Trophoblast cell (in vitro differentiated cells and primary cell): ENCODE measurements around the gene CCDC63.

Experiments used
- DNase-seq, 2 donors: peaks; one replicate each; pipeline ENCODE4 v3.0.0-alpha.2; 2016
- H2AFZ ChIP-seq: 2 replicates; pipeline ENCODE4 v1.6.1; 2013; ENCODE audit warnings: low read length, moderate library complexity, mild to moderate bottlenecking; ENCODE audit not compliant: insufficient read depth, poor library complexity
- H2AK5ac ChIP-seq: 2 replicates; pipeline ENCODE4 v1.6.1; 2013; ENCODE audit warnings: mild to moderate bottlenecking, low read length
- H2BK120ac ChIP-seq: 2 replicates; pipeline ENCODE4 v1.6.1; 2013; ENCODE audit warnings: low read length, mild to moderate bottlenecking, moderate library complexity; ENCODE audit not compliant: insufficient read depth, poor library complexity
- H2BK12ac ChIP-seq: 2 replicates; pipeline ENCODE4 v1.6.1; 2013; ENCODE audit warnings: mild to moderate bottlenecking, low read length, moderate library complexity
- H2BK5ac ChIP-seq: 2 replicates; pipeline ENCODE4 v1.6.1; 2013; ENCODE audit warnings: low read length, low read depth, moderate library complexity, mild to moderate bottlenecking; ENCODE audit not compliant: poor library complexity
- H3K14ac ChIP-seq: 2 replicates; pipeline ENCODE4 v1.6.1; 2013; ENCODE audit warnings: mild to moderate bottlenecking, low read length
- H3K18ac ChIP-seq: 2 replicates; pipeline ENCODE4 v1.6.1; 2013; ENCODE audit warnings: mild to moderate bottlenecking, low read length
- H3K23ac ChIP-seq: 2 replicates; pipeline ENCODE4 v1.6.1; 2013; ENCODE audit warnings: low read length
- H3K27ac ChIP-seq: 2 replicates; pipeline ENCODE4 v1.5.1; 2013; ENCODE audit warnings: low read depth, mild to moderate bottlenecking, inconsistent platforms, low read length, moderate library complexity
- H3K27me3 ChIP-seq: 2 replicates; pipeline ENCODE4 v1.6.1; 2013; ENCODE audit warnings: inconsistent platforms, mild to moderate bottlenecking, low read length, moderate library complexity; ENCODE audit not compliant: insufficient read depth
- H3K36me3 ChIP-seq, 2 experiments: 1 replicate in 1 of 2; 2 replicates in 1 of 2; pipeline ENCODE4 v1.6.1; 2013; ENCODE audit warnings: low read length in 2 of 2, mild to moderate bottlenecking in 2 of 2, moderate library complexity in 1 of 2; ENCODE audit not compliant: insufficient read depth in 2 of 2, control insufficient read depth in 1 of 2
- H3K4ac ChIP-seq: 2 replicates; pipeline ENCODE4 v1.6.1; 2013; ENCODE audit warnings: low read depth, mild to moderate bottlenecking, low read length, moderate library complexity
- H3K4me1 ChIP-seq, 2 experiments: 1 replicate in 1 of 2; 2 replicates in 1 of 2; pipeline ENCODE4 v1.6.1; 2013; ENCODE audit warnings: low read length in 2 of 2, mild to moderate bottlenecking in 2 of 2, moderate library complexity in 1 of 2; ENCODE audit not compliant: insufficient read depth in 2 of 2, control insufficient read depth in 1 of 2
- H3K4me2 ChIP-seq: 2 replicates; pipeline ENCODE4 v1.6.1; 2013; ENCODE audit warnings: inconsistent platforms, mild to moderate bottlenecking, low read length, moderate library complexity
- H3K4me3 ChIP-seq: 2 replicates; pipeline ENCODE4 v1.5.1; 2013; ENCODE audit warnings: mild to moderate bottlenecking, low read depth, low read length, inconsistent platforms
- H3K79me1 ChIP-seq: one replicate; pipeline ENCODE4 v1.6.1; 2013; ENCODE audit warnings: low read length
- H3K79me2 ChIP-seq: 2 replicates; pipeline ENCODE4 v1.6.1; 2013; ENCODE audit warnings: low read length, mild to moderate bottlenecking; ENCODE audit not compliant: control insufficient read depth, insufficient read depth, poor library complexity
- H3K9ac ChIP-seq: 2 replicates; pipeline ENCODE4 v1.6.1; 2013; ENCODE audit warnings: mild to moderate bottlenecking, low read length
- H3K9me3 ChIP-seq: 2 replicates; pipeline ENCODE4 v1.6.1; 2013; ENCODE audit warnings: low read depth, mild to moderate bottlenecking, control low read depth, inconsistent platforms, low read length; ENCODE audit not compliant: insufficient read depth
- H4K12ac ChIP-seq: 2 replicates; pipeline ENCODE4 v1.6.1; 2013; ENCODE audit warnings: low read depth, mild to moderate bottlenecking, low read length, moderate library complexity
- H4K8ac ChIP-seq: 2 replicates; pipeline ENCODE4 v1.6.1; 2013; ENCODE audit warnings: low read depth, mild to moderate bottlenecking, low read length, moderate library complexity
- H4K91ac ChIP-seq: one replicate; pipeline ENCODE4 v1.6.1; 2013; ENCODE audit warnings: low read depth, mild to moderate bottlenecking, low read length, moderate library complexity
- WGBS: extraction: QIAGEN DNeasy Blood & Tissue Kit; methylation state at CpG from one replicate; pipeline ENCODE4 v1.1.7; 2013; ENCODE audit warnings: missing lambda C conversion rate; ENCODE audit not compliant: insufficient read length, insufficient coverage; ENCODE audit errors: extremely low coverage; 5-methylcytosine and 5-hydroxymethylcytosine counted together

CCDC63 gene

GRCh38 chr12:110850762-110851161, 4.0 kb downstream of the CCDC63 start:
- Histone ChIP-seq H4K8ac (no peak overlapping the region), H3K79me2 (no peaks in the 10 kb centered on the region), H3K23ac (no peak overlapping the region), H3K4me2 (no peak overlapping the region), H3K14ac (no peak overlapping the region), H3K27ac (no peak overlapping the region), H2AFZ (no peak overlapping the region), H3K4me1 (peaks cover 0 to 3% of the 10 kb centered on the region in 2 experiments), H3K9me3 (no peaks in the 10 kb centered on the region), H3K79me1 (no peaks in the 10 kb centered on the region), H3K4me3 (no peak overlapping the region), H3K36me3 (no peaks in the 10 kb centered on the region), H2BK5ac (no peak overlapping the region), H3K27me3 (no peaks in the 10 kb centered on the region), H3K4ac (no peak overlapping the region), H3K18ac (no peak overlapping the region), H2BK12ac (no peak overlapping the region), H2BK120ac (no peak overlapping the region), H3K9ac (no peak overlapping the region), H4K12ac (no peak overlapping the region), H4K91ac (no peak overlapping the region), H2AK5ac (no peak overlapping the region)
- WGBS = no CpG with 5 or more reads among the region's 5 CpGs
- no peak for DNase-seq

DNA sequence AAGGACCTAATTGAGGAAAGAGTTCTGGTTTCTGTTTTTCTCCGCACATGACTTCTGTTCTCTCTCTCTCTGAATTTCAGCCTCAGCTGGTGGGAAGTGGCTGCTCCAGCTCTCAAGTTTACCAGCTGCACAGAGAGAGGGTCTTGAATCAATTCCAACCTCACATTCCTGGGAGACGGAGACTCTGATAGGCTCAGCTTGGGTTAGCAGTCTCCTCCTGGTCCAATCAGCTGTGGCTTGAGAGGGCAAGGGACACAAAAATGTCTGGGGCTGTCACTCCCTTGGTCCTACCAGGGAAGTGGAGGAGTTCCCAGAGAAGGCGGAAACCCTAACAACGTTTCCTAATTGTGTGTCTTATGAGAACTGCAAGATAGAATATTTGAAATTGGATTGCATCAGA, 7.0 kb downstream of the CCDC63 start:
- Histone ChIP-seq H3K27ac (no peak overlapping the region), H2BK5ac (no peak overlapping the region), H3K18ac (no peak overlapping the region), H4K91ac (no peak overlapping the region), H3K27me3 (no peaks in the 10 kb centered on the region), H3K79me2 (no peaks in the 10 kb centered on the region), H3K14ac (no peak overlapping the region), H3K36me3 (no peaks in the 10 kb centered on the region), H3K4me2 (no peak overlapping the region), H4K8ac (no peak overlapping the region), H2AFZ (no peak overlapping the region), H3K23ac (no peak overlapping the region), H3K4ac (no peak overlapping the region), H2AK5ac (no peak overlapping the region), H2BK120ac (no peak overlapping the region), H3K9ac (no peak overlapping the region), H3K79me1 (no peaks in the 10 kb centered on the region), H4K12ac (no peak overlapping the region), H3K9me3 (no peaks in the 10 kb centered on the region), H3K4me1 (no peaks in the 10 kb centered on the region), H2BK12ac (no peak overlapping the region), H3K4me3 (no peak overlapping the region)
- DNase-seq = no peak
- WGBS = no CpG with 5 or more reads among the region's 4 CpGs

DNA sequence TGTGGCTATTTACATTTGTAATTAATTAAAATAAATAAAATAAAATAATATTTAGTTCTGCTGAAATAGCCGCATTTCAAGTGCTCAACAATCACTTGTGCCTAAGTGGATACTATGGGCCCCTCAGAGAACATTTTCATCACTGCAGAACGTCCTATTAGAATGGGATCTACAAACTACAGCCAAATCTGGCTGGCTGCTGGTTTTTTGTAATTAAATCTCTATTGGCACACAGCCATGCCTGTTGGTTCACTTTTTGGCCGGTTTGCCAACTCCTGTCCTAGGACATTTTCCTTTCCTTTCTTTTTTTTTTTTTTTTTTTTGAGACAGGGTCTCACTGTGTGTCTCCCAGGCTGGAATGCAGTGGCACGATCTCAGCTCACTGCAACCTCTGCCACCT, 9.8 kb downstream of the CCDC63 start:
- Histone ChIP-seq H3K18ac (no peak overlapping the region), H3K9ac (no peak overlapping the region), H2AK5ac (no peak overlapping the region), H3K4me3 (no peak overlapping the region), H4K8ac (no peak overlapping the region), H2AFZ (no peak overlapping the region), H3K36me3 (no peaks in the 10 kb centered on the region), H4K12ac (no peak overlapping the region), H3K79me2 (no peaks in the 10 kb centered on the region), H4K91ac (no peak overlapping the region), H2BK5ac (no peak overlapping the region), H2BK12ac (no peak overlapping the region), H3K27ac (no peak overlapping the region), H3K4me2 (no peak overlapping the region), H3K14ac (no peak overlapping the region), H3K23ac (no peak overlapping the region), H3K4ac (no peak overlapping the region), H3K9me3 (no peaks in the 10 kb centered on the region), H3K4me1 (no peaks in the 10 kb centered on the region), H3K27me3 (no peaks in the 10 kb centered on the region), H2BK120ac (no peak overlapping the region), H3K79me1 (no peaks in the 10 kb centered on the region)
- DNase-seq = no peak
- no CpG with 5 or more reads among the region's 4 CpGs for WGBS

DNA sequence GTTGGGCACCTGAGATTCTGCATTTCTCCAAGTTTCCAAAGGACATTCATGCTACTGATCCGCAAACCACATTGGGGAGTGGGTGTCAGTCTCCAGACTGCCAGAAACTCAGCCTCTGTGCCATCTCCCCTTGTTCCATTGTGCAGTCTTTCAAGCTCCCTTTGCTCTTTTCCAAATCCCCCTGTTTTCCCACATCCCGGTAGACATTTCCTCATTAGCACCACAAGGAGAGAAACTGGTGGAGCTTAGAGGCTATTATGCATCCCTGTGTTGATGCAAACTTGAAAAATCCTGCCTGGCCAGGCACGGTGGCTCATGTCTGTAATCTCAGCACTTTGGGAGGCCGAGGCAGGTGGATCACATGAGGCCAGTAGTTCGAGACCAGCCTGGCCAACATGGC, 10.7 kb downstream of the CCDC63 start:
- Histone ChIP-seq H2BK5ac (no peak overlapping the region), H3K4ac (no peak overlapping the region), H4K12ac (no peak overlapping the region), H3K18ac (no peak overlapping the region), H3K79me1 (no peaks in the 10 kb centered on the region), H3K9ac (no peak overlapping the region), H3K14ac (no peak overlapping the region), H2BK12ac (no peak overlapping the region), H3K9me3 (no peaks in the 10 kb centered on the region), H2AFZ (no peak overlapping the region), H3K36me3 (no peaks in the 10 kb centered on the region), H3K4me1 (no peaks in the 10 kb centered on the region), H2BK120ac (no peak overlapping the region), H3K4me2 (no peak overlapping the region), H3K27me3 (no peaks in the 10 kb centered on the region), H3K23ac (no peak overlapping the region), H4K8ac (no peak overlapping the region), H3K4me3 (no peak overlapping the region), H3K79me2 (no peaks in the 10 kb centered on the region), H4K91ac (no peak overlapping the region), H3K27ac (no peak overlapping the region), H2AK5ac (no peak overlapping the region)
- no peak for DNase-seq
- no CpG with 5 or more reads among the region's 5 CpGs for WGBS
